DND-41 (cell line): ENCODE results near the gene RASAL1.

Source experiments
- CTCF ChIP-seq: IDR thresholded peaks from 2 replicates; pipeline ENCODE4 v1.5.1; 2012; ENCODE audit warnings: borderline replicate concordance, low read length, moderate library complexity, mild to moderate bottlenecking; ENCODE audit not compliant: poor library complexity, severe bottlenecking; ENCODE audit errors: extremely low read depth
- EZH2 ChIP-seq: IDR thresholded peaks from 3 replicates; pipeline ENCODE4 v1.6.1; 2012; ENCODE audit warnings: borderline replicate concordance, low read depth, mild to moderate bottlenecking, moderate library complexity, low read length, inconsistent platforms; ENCODE audit not compliant: severe bottlenecking

GRCh38 chr12:113146999-113147398 is 11.4 kb upstream of the RASAL1 start:
- no peak for TF ChIP-seq CTCF
- TF ChIP-seq EZH2 = no peak
